ENCODE data around the gene PSMB7. TPM values are rescaled to one million over a fixed set of nuclear protein-coding genes. Genes with fewer than 3 reads are reported as not detected.

PSMB7 gene
- total RNA-seq, 1 experiment from 2014 or later = 259 TPM

GRCh38 chr9:124411514-124412227, 3.6 kb downstream of the PSMB7 start:
- DNase-seq (ENCODE audit: low read depth) = peak; percentile 62

GRCh38 chr9:124410321-124410913, 4.8 kb downstream of the PSMB7 start:
- no peak for DNase-seq (ENCODE audit: low read depth)

GRCh38 chr9:124409410-124409809, 5.8 kb downstream of the PSMB7 start:
- DNase-seq (ENCODE audit: low read depth) = no peak

GRCh38 chr9:124403246-124403645, 12.0 kb downstream of the PSMB7 start:
- DNase-seq (ENCODE audit: low read depth) = no peak

GRCh38 chr9:124399968-124400940, 15.0 kb downstream of the PSMB7 start:
- DNase-seq (ENCODE audit: low read depth) = peak; percentile 64

- DNase-seq (ENCODE audit: low read depth) = peak; percentile 97
These were observed 15.8 kb downstream of the PSMB7 start for GRCh38 chr9:124399323-124399967.

GRCh38 chr9:124398191-124398935, 16.9 kb downstream of the PSMB7 start:
- DNase-seq (ENCODE audit: low read depth) = no peak

- no peak for DNase-seq (ENCODE audit: low read depth)
These were observed 19.4 kb downstream of the PSMB7 start for GRCh38 chr9:124395826-124396225.

GRCh38 chr9:124394596-124394995, 20.6 kb downstream of the PSMB7 start:
- no peak for DNase-seq (ENCODE audit: low read depth)

- DNase-seq (ENCODE audit: low read depth) = no peak
These were observed 21.1 kb downstream of the PSMB7 start for GRCh38 chr9:124394167-124394566.

- DNase-seq (ENCODE audit: low read depth) = peak; percentile 97
These were observed 22.3 kb downstream of the PSMB7 start for GRCh38 chr9:124392871-124393460.

- peak; percentile 60 for DNase-seq (ENCODE audit: low read depth)
These were observed 22.9 kb downstream of the PSMB7 start for GRCh38 chr9:124392254-124392870.

- peak; percentile 40 for DNase-seq (ENCODE audit: low read depth)
These were observed 24.2 kb downstream of the PSMB7 start for GRCh38 chr9:124390794-124391658.

- DNase-seq (ENCODE audit: low read depth) = no peak
These were observed 25.9 kb downstream of the PSMB7 start for GRCh38 chr9:124389146-124389939.

- no peak for DNase-seq (ENCODE audit: low read depth)
These were observed 26.8 kb downstream of the PSMB7 start for GRCh38 chr9:124388275-124389048.

- no peak for DNase-seq (ENCODE audit: low read depth)
These were observed 29.0 kb downstream of the PSMB7 start for GRCh38 chr9:124386201-124386600.

- no peak for DNase-seq (ENCODE audit: low read depth)
These were observed 29.6 kb downstream of the PSMB7 start for GRCh38 chr9:124385623-124386022.

GRCh38 chr9:124384846-124385245, 30.4 kb downstream of the PSMB7 start:
- no peak for DNase-seq (ENCODE audit: low read depth)

Data from RPMI7951 (cell line).